ENCODE data around the gene PRRG4. TPM values are rescaled to one million over a fixed set of nuclear protein-coding genes. Genes with fewer than 3 reads are reported as not detected.
A peak's percentile ranks its signal among the peaks of the same experiment; 100 is the strongest.
"Not testable (repeated sequence)": the region's sequence is repeated elsewhere in the genome, so short reads cannot be mapped to it uniquely, and the experiment has no call there.

The PRRG4 gene
- total RNA-seq, 2 experiments from 2014 or later, result 0.25 to 0.30 TPM

DNA sequence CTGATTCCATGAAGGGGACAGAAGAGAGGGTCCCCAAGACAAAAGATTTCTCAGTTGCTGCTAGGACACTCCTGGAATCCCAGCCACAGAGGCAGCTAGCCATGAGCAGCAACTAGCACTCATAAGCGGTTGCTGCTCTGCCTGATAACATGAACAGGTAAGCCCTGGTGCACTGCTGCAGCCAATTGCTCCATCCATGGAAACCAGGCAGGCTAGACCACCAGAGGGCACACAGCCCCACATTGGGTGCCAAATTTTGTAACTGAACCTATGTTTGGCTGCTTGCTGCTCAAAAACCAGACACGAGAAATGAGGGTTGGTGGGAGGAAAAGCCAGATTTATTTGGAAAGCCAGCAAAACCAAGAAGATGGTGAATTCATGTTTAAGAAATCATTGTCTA is 40.9 kb downstream of the PRRG4 start:
- Mint-ChIP-seq H3K4me3 (no peak overlapping the region), H3K27ac (no peak overlapping the region), H3K9me3 (peaks cover 5% of the 10 kb centered on the region), H3K36me3 (ENCODE audit: low read depth) (no peaks in the 10 kb centered on the region), H3K27me3 (peaks cover 20% of the 10 kb centered on the region), H3K4me1 (no peaks in the 10 kb centered on the region)
- POLR2A ChIA-PET, result no interaction called here
- DNase-seq, result peak; percentile 11
- CTCF ChIA-PET, result no interaction called here

DNA sequence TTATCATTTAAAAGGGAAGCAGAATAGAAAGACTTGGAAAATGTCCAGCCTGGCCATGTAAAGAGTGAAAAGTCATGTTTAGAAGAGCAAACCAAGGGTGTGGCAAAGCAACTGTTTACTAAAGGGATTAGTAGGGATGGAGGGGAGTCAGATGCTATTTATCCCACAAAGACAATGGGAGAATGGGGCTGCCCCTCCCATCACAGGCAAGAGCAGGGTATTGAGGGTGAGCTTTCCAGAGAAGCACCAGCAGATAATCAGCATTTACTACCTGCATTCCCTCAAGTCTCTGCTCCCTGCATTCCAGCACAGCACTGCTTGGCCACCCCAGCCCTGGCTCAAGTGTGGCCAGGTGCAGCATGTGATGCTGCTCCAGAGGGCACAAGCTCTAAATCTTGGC is 44.4 kb downstream of the PRRG4 start:
- Mint-ChIP-seq H3K27me3 (peaks cover 16% of the 10 kb centered on the region), H3K36me3 (ENCODE audit: low read depth) (no peaks in the 10 kb centered on the region), H3K27ac (no peak overlapping the region), H3K4me3 (no peak overlapping the region), H3K9me3 (no peaks in the 10 kb centered on the region), H3K4me1 (no peaks in the 10 kb centered on the region)
- DNase-seq, result no peak
- ChIA-PET CTCF (interaction anchor here (0.9 kb wide), 1 partner anchor 12 kb away, joined by 3 read pairs; no protein-coding TSS in a partner anchor), POLR2A (no interaction called here)

DNA sequence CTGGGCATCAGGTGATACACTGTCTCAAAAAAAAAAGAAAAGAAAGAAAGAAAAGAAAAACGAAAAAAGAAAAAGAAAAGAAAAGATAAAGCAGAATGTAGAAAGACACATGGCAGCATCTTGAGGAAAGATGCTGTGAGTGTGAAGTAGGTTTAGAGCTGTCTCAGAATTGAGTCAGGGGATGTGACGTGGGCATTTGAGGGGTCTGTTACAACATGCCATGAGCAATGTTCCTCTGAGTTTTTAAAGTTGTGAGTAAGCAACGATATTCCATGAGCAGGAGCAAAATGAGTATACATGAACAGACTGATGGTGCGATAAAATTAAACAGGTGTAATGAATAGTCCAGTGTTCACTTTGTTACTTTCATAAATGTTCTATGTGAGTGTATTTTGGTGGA is 51.6 kb downstream of the PRRG4 start:
- Mint-ChIP-seq H3K36me3 (ENCODE audit: low read depth) (no peaks in the 10 kb centered on the region), H3K4me1 (no peaks in the 10 kb centered on the region), H3K9me3 (no peaks in the 10 kb centered on the region), H3K27ac (peak overlapping the region; percentile 46), H3K4me3 (no peak overlapping the region), H3K27me3 (peaks cover 7% of the 10 kb centered on the region)
- ChIA-PET POLR2A (no interaction called here), CTCF (interaction anchor here (0.6 to 1.5 kb wide), 3 partner anchors 11 to 202 kb away, joined by 3 read pairs; partner anchors contain the start of gene QSER1)
- DNase-seq, result no peak

DNA sequence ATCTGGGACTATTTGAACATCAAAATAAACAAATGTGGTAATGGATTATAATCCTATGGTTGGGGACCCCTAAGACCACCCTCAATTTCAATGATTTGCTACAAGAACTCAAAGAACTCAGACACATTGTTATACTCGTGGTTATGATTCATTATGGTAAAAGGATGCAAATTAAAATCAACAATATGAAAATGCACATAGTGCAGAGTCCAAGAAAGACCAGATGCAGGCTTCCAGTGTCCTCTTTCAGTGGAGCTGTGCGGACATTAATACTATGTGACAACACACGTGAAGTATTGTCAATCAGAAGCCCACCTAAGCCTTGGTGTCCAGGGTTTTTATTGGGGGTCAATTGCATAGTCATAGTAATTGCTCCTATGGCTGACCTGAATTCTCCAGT is 53.7 kb downstream of the PRRG4 start:
- DNase-seq, result no peak
- H3K9me3 Mint-ChIP-seq, result no peaks in the 10 kb centered on the region
- CTCF ChIA-PET, result no interaction called here

DNA sequence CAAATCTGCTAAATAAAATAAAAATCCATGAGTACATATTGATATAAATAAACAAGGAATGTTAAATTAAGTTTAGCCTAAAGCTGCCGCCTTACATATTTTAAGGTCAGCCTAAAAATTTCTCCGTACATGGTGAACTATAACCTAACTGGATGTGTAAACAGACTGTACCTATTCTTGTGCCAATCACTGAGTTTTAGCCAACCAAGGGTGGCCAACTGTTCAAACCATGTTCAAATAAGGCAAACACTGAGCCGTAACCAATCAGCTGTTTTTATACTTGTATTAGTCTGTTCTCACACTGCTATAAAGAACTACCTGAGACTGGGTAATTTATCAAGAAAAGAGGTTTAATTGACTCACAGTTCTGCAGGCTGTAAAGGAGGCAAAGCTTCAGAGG is 54.3 kb downstream of the PRRG4 start:
- Mint-ChIP-seq H3K4me3 (no peak overlapping the region), H3K27ac (no peak overlapping the region), H3K4me1 (no peaks in the 10 kb centered on the region), H3K36me3 (ENCODE audit: low read depth) (no peaks in the 10 kb centered on the region), H3K9me3 (no peaks in the 10 kb centered on the region), H3K27me3 (peaks cover 3% of the 10 kb centered on the region)
- POLR2A ChIA-PET, result no interaction called here
- CTCF ChIA-PET, result no interaction called here
- no peak for DNase-seq

More for the DNA sequence above, 53.7 kb downstream of the PRRG4 start:
- Mint-ChIP-seq H3K36me3 (ENCODE audit: low read depth) (no peaks in the 10 kb centered on the region), H3K4me3 (no peak overlapping the region), H3K4me1 (no peaks in the 10 kb centered on the region), H3K27ac (no peak overlapping the region), H3K27me3 (peaks cover 5% of the 10 kb centered on the region)
- POLR2A ChIA-PET, result no interaction called here

DNA sequence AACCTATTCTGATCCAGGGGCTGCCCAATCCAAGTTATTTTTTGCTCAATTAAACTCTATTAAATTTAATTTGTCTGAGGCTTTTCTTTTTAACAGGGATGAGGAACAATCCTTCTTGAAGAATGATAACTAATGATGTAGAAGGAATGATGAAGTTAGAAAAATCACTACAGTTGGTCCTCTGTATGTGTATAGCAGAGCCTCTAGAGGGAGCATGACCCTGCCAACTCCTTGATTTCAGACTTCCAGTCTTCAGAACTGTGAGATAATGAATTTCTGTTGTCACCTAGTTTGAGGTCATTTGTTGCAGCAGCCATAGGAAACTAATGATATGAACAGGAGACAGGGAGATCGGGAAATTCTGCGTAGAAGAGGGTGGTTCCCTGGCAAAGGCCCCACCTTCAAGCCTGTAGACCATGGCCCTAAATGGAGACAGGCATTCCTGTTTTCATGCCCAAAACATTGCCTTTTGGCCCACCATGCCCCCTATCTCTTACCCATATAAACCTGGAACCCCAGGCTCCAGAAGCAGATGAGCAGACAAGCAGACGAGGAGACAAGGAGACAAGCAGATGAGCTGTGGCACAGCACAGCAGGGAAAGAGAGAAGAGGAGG is 55.1 kb downstream of the PRRG4 start:
- ChIA-PET CTCF (interaction anchor here (0.8 kb wide), 1 partner anchor 9 kb away, joined by 4 read pairs; no protein-coding TSS in a partner anchor), POLR2A (no interaction called here)
- Mint-ChIP-seq H3K27ac (no peak overlapping the region), H3K4me1 (no peaks in the 10 kb centered on the region), H3K27me3 (peaks cover 3% of the 10 kb centered on the region), H3K4me3 (no peak overlapping the region), H3K9me3 (no peaks in the 10 kb centered on the region), H3K36me3 (ENCODE audit: low read depth) (no peaks in the 10 kb centered on the region)
- DNase-seq, result no peak

DNA sequence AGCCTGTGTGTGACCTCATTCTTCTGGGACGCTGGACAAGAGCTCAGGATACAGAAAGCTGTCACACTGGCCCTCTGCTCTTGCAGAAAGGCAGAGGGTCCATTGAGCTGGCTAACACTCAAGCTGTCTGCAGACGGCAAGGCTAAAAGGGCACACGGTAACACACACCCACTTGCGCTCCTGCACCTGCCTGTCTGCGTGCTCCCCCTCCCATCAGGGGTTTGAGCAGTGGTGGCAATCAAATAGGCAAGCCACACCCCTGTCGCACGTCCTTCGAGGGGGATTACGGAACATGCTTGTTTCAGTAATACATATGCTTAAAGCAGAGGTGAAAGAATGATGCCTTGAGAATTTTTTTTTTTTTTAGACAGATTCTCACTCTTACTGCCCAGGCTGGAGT is 55.8 kb downstream of the PRRG4 start:
- H3K4me3 Mint-ChIP-seq, result no peak overlapping the region
- H3K9me3 Mint-ChIP-seq, result no peaks in the 10 kb centered on the region
- peaks cover 6% of the 10 kb centered on the region for H3K27me3 Mint-ChIP-seq
- ChIA-PET CTCF (interaction anchor here (0.6 to 0.8 kb wide), 2 partner anchors 8 to 44 kb away, joined by 4 read pairs; no protein-coding TSS in a partner anchor), POLR2A (no interaction called here)
- no peak for DNase-seq
- no peak overlapping the region for H3K27ac Mint-ChIP-seq
- no peaks in the 10 kb centered on the region for H3K36me3 Mint-ChIP-seq (ENCODE audit: low read depth)
- no peaks in the 10 kb centered on the region for H3K4me1 Mint-ChIP-seq

DNA sequence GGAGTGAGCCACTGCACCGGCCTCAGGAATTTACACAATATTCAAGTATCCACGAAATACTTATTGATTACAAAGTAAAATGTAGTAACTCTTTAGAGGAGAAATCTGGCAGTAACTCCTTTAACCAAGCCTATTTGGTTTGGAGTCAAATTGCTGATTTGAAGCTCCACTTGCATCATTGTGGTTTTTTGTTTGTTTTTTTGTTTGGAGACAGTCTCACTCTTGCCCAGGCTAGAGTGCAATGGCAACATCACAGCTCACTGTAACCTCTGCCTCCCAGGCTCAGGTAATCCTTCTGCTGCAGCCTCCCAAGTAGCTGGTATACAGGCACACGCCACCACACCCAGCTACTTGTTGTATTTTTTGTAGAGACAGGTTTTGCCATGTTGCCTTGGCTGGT is 56.5 kb downstream of the PRRG4 start:
- Mint-ChIP-seq H3K4me1 (no peaks in the 10 kb centered on the region), H3K27me3 (peaks cover 5% of the 10 kb centered on the region), H3K4me3 (no peak overlapping the region), H3K9me3 (no peaks in the 10 kb centered on the region), H3K27ac (no peak overlapping the region), H3K36me3 (ENCODE audit: low read depth) (no peaks in the 10 kb centered on the region)
- DNase-seq, result no peak
- POLR2A ChIA-PET, result no interaction called here
- CTCF ChIA-PET, result interaction anchor here (0.6 to 1.5 kb wide), 3 partner anchors 10 to 45 kb away, joined by 3 to 4 read pairs (median 3); no protein-coding TSS in a partner anchor

DNA sequence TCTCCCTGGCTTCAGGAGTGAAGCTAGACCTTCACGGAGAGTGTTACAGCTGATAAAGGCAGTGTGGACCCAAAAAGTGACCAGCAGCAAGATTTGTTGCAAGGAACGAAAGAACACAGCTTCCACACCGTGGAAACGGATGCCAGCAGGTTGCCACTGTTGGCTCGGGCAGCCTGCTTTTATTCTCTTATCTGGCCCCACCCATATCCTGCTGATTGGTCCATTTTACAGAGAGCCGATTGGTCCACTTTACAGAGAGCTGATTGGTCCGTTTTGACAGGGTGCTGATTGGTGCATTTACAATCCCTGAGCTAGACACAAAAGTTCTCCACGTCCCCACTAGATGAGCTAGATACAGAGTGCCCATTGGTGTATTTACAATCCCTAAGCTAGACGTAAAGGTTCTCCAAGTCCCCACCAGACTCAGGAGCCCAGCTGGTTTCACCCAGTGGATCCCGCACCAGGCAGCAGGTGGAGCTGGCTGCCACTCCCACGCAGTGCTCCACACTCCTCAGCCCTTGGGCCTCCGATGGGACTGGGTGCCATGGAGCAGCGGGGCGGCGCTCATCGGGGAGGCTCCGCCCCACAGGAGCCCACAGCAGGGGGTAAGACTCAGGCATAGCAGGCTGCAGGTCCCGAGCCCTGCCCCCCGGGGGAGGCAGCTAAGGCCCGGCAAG is 58.1 kb downstream of the PRRG4 start:
- H3K4me3 Mint-ChIP-seq; H3K27me3 Mint-ChIP-seq; DNase-seq; H3K36me3 Mint-ChIP-seq (ENCODE audit: low read depth); H3K4me1 Mint-ChIP-seq; POLR2A ChIA-PET; H3K9me3 Mint-ChIP-seq; H3K27ac Mint-ChIP-seq: not testable (repeated sequence)
- CTCF ChIA-PET, result interaction anchor here (1.5 kb wide), 1 partner anchor 12 kb away, joined by 3 read pairs; no protein-coding TSS in a partner anchor

DNA sequence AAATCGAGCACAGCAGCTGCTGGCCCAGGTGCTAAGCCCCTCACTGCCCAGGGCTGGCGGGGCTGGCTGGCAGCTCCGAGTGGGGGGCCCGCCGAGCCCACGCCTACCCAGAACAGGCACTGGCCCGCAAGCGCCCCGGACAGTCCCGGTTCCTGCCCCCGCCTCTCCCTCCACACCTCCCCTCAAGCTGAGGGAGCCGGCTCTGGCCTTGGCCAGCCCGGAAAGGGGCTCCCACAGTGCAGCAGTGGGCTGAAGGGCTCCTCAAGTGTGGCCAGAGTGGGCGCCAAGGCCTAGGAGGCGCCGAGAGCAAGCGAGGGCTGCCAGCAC is 58.6 kb downstream of the PRRG4 start:
- CTCF ChIA-PET, result interaction anchor here (0.6 kb wide), 2 partner anchors 291 to 1609 kb away, joined by 3 read pairs; no protein-coding TSS in a partner anchor
- POLR2A ChIA-PET; H3K27me3 Mint-ChIP-seq; H3K4me1 Mint-ChIP-seq; DNase-seq; H3K36me3 Mint-ChIP-seq (ENCODE audit: low read depth); H3K9me3 Mint-ChIP-seq; H3K27ac Mint-ChIP-seq; H3K4me3 Mint-ChIP-seq: not testable (repeated sequence)

DNA sequence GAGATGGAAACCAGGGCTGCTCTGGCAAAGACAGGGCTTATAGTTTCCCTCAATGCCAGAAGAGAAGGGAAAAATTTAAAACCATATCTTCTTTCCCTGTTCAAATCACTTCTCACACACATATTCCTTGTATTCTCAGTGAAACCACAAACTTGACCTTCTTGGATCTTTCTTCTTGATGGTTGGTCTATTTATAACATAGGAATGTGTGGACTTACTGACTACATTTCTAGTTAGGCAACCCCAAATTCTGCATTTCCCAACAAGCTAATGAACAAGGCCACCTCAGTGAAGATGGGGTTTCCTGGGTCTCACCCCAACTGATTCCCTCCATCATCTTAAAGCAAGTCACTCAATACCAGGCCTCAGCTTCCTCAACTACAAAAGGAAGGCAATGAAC is 59.1 kb downstream of the PRRG4 start:
- Mint-ChIP-seq H3K4me1 (peaks cover 10% of the 10 kb centered on the region), H3K27ac (no peak overlapping the region), H3K9me3 (no peaks in the 10 kb centered on the region), H3K36me3 (ENCODE audit: low read depth) (no peaks in the 10 kb centered on the region), H3K27me3 (peaks cover 9% of the 10 kb centered on the region), H3K4me3 (no peak overlapping the region)
- DNase-seq, result no peak
- ChIA-PET POLR2A (no interaction called here), CTCF (interaction anchor here (0.6 kb wide), 2 partner anchors 291 to 1608 kb away, joined by 3 read pairs; no protein-coding TSS in a partner anchor)

DNA sequence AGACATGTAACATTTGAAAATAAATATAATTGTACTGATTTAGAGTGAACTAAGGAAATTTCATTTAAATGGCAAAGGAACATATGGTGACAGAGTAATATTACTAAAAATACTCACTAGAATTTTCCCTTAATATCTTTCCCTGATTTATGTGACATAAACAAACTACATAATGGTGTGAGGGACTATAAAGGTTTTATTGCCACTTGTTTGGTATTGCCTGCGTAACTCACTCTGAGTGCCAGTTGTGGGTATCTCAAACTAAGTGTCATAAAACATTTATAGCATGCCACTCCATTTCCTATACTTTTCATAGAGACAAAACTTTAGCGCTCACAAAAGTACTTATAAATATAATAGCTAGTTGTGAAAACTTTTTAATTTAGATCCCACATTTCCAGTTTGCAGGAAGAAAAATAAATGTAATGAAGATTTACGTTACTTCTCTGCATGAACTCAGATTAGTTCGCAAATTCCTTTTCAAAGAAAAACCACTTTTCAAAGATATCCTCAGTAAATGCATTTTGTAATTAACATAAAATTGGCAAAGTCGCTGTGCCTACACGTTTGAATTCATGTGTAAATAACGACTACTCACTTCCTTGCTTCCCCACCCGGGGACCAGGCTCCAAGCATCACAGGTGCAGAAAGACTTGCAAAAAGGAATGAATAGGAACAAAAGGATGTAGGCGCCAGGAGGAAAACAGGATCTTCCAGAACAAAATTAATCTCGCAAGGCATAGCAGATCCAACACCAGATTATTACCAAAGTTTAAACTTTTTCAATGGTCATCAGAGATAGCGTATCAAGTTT is 61.3 kb downstream of the PRRG4 start:
- Mint-ChIP-seq H3K9me3 (no peaks in the 10 kb centered on the region), H3K27ac (no peak overlapping the region), H3K36me3 (ENCODE audit: low read depth) (no peaks in the 10 kb centered on the region), H3K4me1 (peaks cover 28% of the 10 kb centered on the region), H3K4me3 (peak overlapping the region; percentile 79), H3K27me3 (peaks cover 9% of the 10 kb centered on the region)
- CTCF ChIA-PET, result no interaction called here
- POLR2A ChIA-PET, result no interaction called here
- DNase-seq, result no peak

Measured in activated CD4-positive, alpha-beta T cell treated with anti-CD3 and anti-CD28 coated beads, Interleukin-2, amount 10 ng/mL, durations not matched to agents 7 days and 5 days (primary cell).